Prostate gland (tissue), 2 donors: ENCODE results near the gene VCPKMT. TPM values are rescaled to one million over a fixed set of nuclear protein-coding genes. Genes with fewer than 3 reads are reported as not detected.

Experiments
- DNase-seq: peaks from one replicate; pipeline ENCODE4 v3.0.0-alpha.2; 2019; ENCODE audit warnings: low spot score
- H3K27ac ChIP-seq, 2 donors: fragments of 200-600 bp; sonication (generic); 2 replicates each; pipeline ENCODE4 v1.5.1; 2017 to 2019
- H3K27me3 ChIP-seq: fragments of 200-600 bp; sonication (generic); replicated peaks from 2 replicates; pipeline ENCODE4 v1.5.1; 2019; ENCODE audit not compliant: insufficient read depth
- H3K36me3 ChIP-seq, 2 donors: fragments of 200-600 bp; sonication (generic); 1 replicate in 1 of 2; 2 replicates in 1 of 2; pipeline versions ENCODE4 v1.5.1 to v1.8.1; 2017 to 2019
- H3K4me1 ChIP-seq: fragments of 200-600 bp; sonication (generic); replicated peaks from 2 replicates; pipeline ENCODE4 v1.5.1; 2019
- H3K4me3 ChIP-seq, 2 donors: fragments of 200-600 bp; sonication (generic); 2 replicates each; pipeline ENCODE4 v1.5.1; 2017 to 2019
- H3K9me3 ChIP-seq: fragments of 200-600 bp; sonication (generic); 2 replicates; pipeline ENCODE4 v1.5.1; 2017
- CTCF ChIP-seq, 4 experiments: fragments of 200-600 bp in 2 of 4; fragments of 450-650 bp in 2 of 4; sonication (generic) in 2 of 4; IDR thresholded peaks; 1 replicate in 3 of 4; 2 replicates in 1 of 4; pipeline ENCODE4 v1.5.1; 2016 to 2019; ENCODE audit warnings: antibody characterized with exemption in 4 of 4, mild to moderate bottlenecking in 2 of 4, moderate library complexity in 2 of 4
- POLR2A ChIP-seq: fragments of 450-650 bp; IDR thresholded peaks from one replicate; pipeline ENCODE4 v1.6.1; 2016; ENCODE audit warnings: antibody characterized with exemption, mild to moderate bottlenecking
- POLR2AphosphoS5 ChIP-seq: sonication (generic); formaldehyde crosslinking; IDR thresholded peaks from one replicate; pipeline ENCODE4 v1.6.1; 2017; ENCODE audit warnings: antibody characterized with exemption
- WGBS: methylation state at CpG from one replicate; pipeline ENCODE4 v1.1.5; 2018; 5-methylcytosine and 5-hydroxymethylcytosine counted together
- intact Hi-C: fragments of 100-400 bp; cut with DNase I; formaldehyde crosslinking; loops from one replicate; pipeline ENCODE4 v1.14.2; 2022
- total RNA-seq, 2 donors: library from RNA; depleted of rRNA; stranded (reverse); fragments of >200 nt; gene quantifications; one replicate each; pipeline ENCODE4 v1.1.0, GENCODE V29; 2016

The VCPKMT gene
- total RNA-seq, 2 donors from 2014 or later = 6.1 to 6.4 TPM

- Histone ChIP-seq H3K4me1 (no peaks in the 10 kb centered on the region), H3K4me3 (no peak overlapping the region), H3K9me3 (no peaks in the 10 kb centered on the region), H3K27ac (no peak overlapping the region), H3K36me3 (no peaks in the 10 kb centered on the region), H3K27me3 (no peaks in the 10 kb centered on the region)
- no peak for DNase-seq
- intact Hi-C loops = no loop called here
- WGBS = 74% methylated on average over 3 of the region's 4 CpGs
- TF ChIP-seq POLR2AphosphoS5 (no peak), POLR2A (no peak), CTCF (IDR thresholded peaks at IDR 0.05) (no peak)
These were observed 2.9 kb downstream of the VCPKMT start for GRCh38 chr14:50113381-50114035.

GRCh38 chr14:50110323-50111037 is 5.9 kb downstream of the VCPKMT start:
- intact Hi-C loops = no loop called here
- Histone ChIP-seq H3K36me3 (no peaks in the 10 kb centered on the region), H3K27me3 (no peaks in the 10 kb centered on the region), H3K27ac (no peak overlapping the region), H3K9me3 (no peaks in the 10 kb centered on the region), H3K4me1 (no peaks in the 10 kb centered on the region), H3K4me3 (no peak overlapping the region)
- TF ChIP-seq POLR2AphosphoS5 (no peak), CTCF (IDR thresholded peaks at IDR 0.05) (no peak), POLR2A (no peak)
- 90% methylated on average over 4 of the region's 4 CpGs for WGBS
- no peak for DNase-seq

- Histone ChIP-seq H3K4me3 (no peak overlapping the region), H3K4me1 (no peaks in the 10 kb centered on the region), H3K9me3 (no peaks in the 10 kb centered on the region), H3K36me3 (no peaks in the 10 kb centered on the region), H3K27ac (no peak overlapping the region), H3K27me3 (no peaks in the 10 kb centered on the region)
- intact Hi-C loops = loop anchor here (10.0 kb wide), 1 partner anchor 215 kb away; the partner anchor contains the start of gene ARF6
- 65% methylated on average over 6 of the region's 6 CpGs for WGBS
- no peak for DNase-seq
- TF ChIP-seq POLR2AphosphoS5 = no peak
- no peak for TF ChIP-seq CTCF (IDR thresholded peaks at IDR 0.05)
- no peak for TF ChIP-seq POLR2A
These were observed 7.0 kb downstream of the VCPKMT start for GRCh38 chr14:50109342-50109741.

GRCh38 chr14:50107850-50108249 is 8.5 kb downstream of the VCPKMT start:
- Histone ChIP-seq H3K4me1 (no peaks in the 10 kb centered on the region), H3K36me3 (no peaks in the 10 kb centered on the region), H3K9me3 (no peaks in the 10 kb centered on the region), H3K4me3 (no peak overlapping the region), H3K27me3 (no peaks in the 10 kb centered on the region), H3K27ac (no peak overlapping the region)
- no peak for DNase-seq
- WGBS = 66% methylated on average over 2 of the region's 2 CpGs
- TF ChIP-seq POLR2AphosphoS5 = no peak
- no peak for TF ChIP-seq POLR2A
- no peak for TF ChIP-seq CTCF (IDR thresholded peaks at IDR 0.05)
- intact Hi-C loops = loop anchor here (10.0 kb wide), 1 partner anchor 213 kb away; the partner anchor contains the start of gene ARF6
